Measurements from ENCODE around the gene ZNF83. TPM values are rescaled to one million over a fixed set of nuclear protein-coding genes. Genes with fewer than 3 reads are reported as not detected.
A peak's percentile ranks its signal among the peaks of the same experiment; 100 is the strongest.

The ZNF83 gene
- total RNA-seq, result 92.3 and 93.3 TPM in 2 replicates
- 89.4 TPM for total RNA-seq (2013)
- polyA plus RNA-seq, result 95.8 and 139 TPM in 2 replicates
- 24.3 and 36.8 TPM in 2 replicates for polyA minus RNA-seq

- Histone ChIP-seq H3K27ac (ENCODE audit: low read length in 2 of 2) (peak within 1 kb of the TSS; percentile 81 to 91), H3K27me3 (replicated peaks in 1 of 4; ENCODE audit: control extremely low read depth in 1 of 4, control insufficient read depth in 3 of 4, insufficient read depth in 4 of 4, low read length in 3 of 4) (no peaks in the 10 kb centered on the region), H2AFZ (ENCODE audit: insufficient read depth, low read depth, low read length, poor library complexity, severe bottlenecking) (peak within 1 kb of the TSS; percentile 83), H3K4me1 (ENCODE audit: control insufficient read depth in 2 of 2, insufficient read depth in 2 of 2, low read length in 2 of 2) (peaks cover 9 to 18% of the 10 kb centered on the region in 2 donors), H3K36me3 (replicated peaks in 1 of 2; ENCODE audit: control extremely low read depth in 1 of 2, control insufficient read depth in 1 of 2, extremely low read depth in 1 of 2, insufficient read depth in 2 of 2, low read length in 1 of 2) (peaks cover 0 to 16% of the 10 kb centered on the region in 2 experiments), H3K4me2 (replicated peaks; ENCODE audit: low read depth, low read length, poor library complexity, severe bottlenecking) (peak within 1 kb of the TSS; percentile 77), H4K20me1 (ENCODE audit: control insufficient read depth, insufficient read depth, low read length, poor library complexity, severe bottlenecking) (no peaks in the 10 kb centered on the region), H3K4me3 (ENCODE audit: control extremely low read depth in 1 of 5, extremely low read depth in 1 of 5, insufficient read depth in 1 of 5, low read depth in 2 of 5, low read length in 4 of 5) (peak within 1 kb of the TSS; percentile 72 to 95 (median 89)), H3K9me3 (ENCODE audit: control extremely low read depth in 1 of 3, control insufficient read depth in 2 of 3, insufficient read depth in 1 of 3, low read length in 2 of 3) (peaks cover 0 to 28% (median 0%) of the 10 kb centered on the region in 3 donors), H3K79me2 (ENCODE audit: control insufficient read depth, insufficient read depth, low read length) (peaks cover 47% of the 10 kb centered on the region), H3K9ac (ENCODE audit: low read length) (peak within 1 kb of the TSS; percentile 88)
- peak within 1 kb of the TSS; percentile 95 for H3K27ac Mint-ChIP-seq
- H3K4me3 Mint-ChIP-seq, result peak within 1 kb of the TSS; percentile 94
- 2% methylated on average over 51 of the region's 55 CpGs for WGBS (ENCODE audit: insufficient coverage)
- H3K4me1 Mint-ChIP-seq, result peaks cover 17% of the 10 kb centered on the region
- ChIA-PET CTCF (no interaction called here), POLR2A (no interaction called here)
- ATAC-seq (ENCODE audit: low read depth) (peak; percentile 96), DNase-seq (peak; percentile 97)
- H3K27me3 Mint-ChIP-seq, result no peaks in the 10 kb centered on the region
- H3K9me3 Mint-ChIP-seq (ENCODE audit: insufficient read depth), result peaks cover 5% of the 10 kb centered on the region
- TF ChIP-seq EZH2 (IDR thresholded peaks at IDR 0.05; ENCODE audit: borderline replicate concordance, insufficient read depth, low read depth, low read length, poor library complexity, severe bottlenecking), result no peak
- intact Hi-C loops (cut with micrococcal nuclease), result loop anchor here (1.0 to 5.0 kb wide), 13 partner anchors 37 to 733 kb away; partner anchors contain the start of genes ZNF320, ZNF480, ZNF611 and ZNF649
These were observed at the start of gene ZNF83 for GRCh38 chr19:52637718-52638585. ZNF83 (minus strand) TSS chr19:52638355.

DNA sequence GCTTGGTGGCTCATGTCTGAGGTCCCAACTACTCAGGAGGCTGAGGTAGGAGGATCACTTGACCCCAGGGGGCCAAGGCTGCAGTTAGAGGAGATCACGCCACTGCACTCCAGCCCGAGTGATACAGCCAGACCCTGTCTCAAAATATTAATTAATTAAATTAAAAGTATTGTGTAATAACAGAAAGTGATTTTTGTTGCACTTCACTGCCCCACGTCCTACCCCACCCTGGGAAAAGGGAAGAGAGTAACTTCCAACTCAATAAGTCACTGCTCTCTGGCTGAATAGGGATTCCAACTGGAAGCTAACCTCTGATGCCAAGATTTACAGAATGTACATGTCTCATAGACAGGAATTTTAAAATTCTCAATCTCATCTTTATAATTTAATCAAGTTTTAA is 49.5 kb upstream of the ZNF83 start:
- no peak overlapping the region for H2AFZ ChIP-seq (ENCODE audit: insufficient read depth, low read depth, low read length, poor library complexity, severe bottlenecking)
- ATAC-seq (ENCODE audit: low read depth) (no peak), DNase-seq (no peak)
- H3K79me2 ChIP-seq (ENCODE audit: control insufficient read depth, insufficient read depth, low read length), result peaks cover 33% of the 10 kb centered on the region
- no peak overlapping the region for H3K4me3 ChIP-seq (ENCODE audit: control extremely low read depth in 1 of 5, extremely low read depth in 1 of 5, insufficient read depth in 1 of 5, low read depth in 2 of 5, low read length in 4 of 5)
- H4K20me1 ChIP-seq (ENCODE audit: control insufficient read depth, insufficient read depth, low read length, poor library complexity, severe bottlenecking), result no peaks in the 10 kb centered on the region
- H3K9ac ChIP-seq (ENCODE audit: low read length), result no peak overlapping the region
- peaks cover 20% of the 10 kb centered on the region for H3K4me1 Mint-ChIP-seq
- no CpG with 5 or more reads among the region's 3 CpGs for WGBS (ENCODE audit: insufficient coverage)
- no peak overlapping the region for H3K27ac ChIP-seq (ENCODE audit: low read length in 2 of 2)
- POLR2A ChIA-PET, result no interaction called here
- no peak overlapping the region for H3K4me2 ChIP-seq (replicated peaks; ENCODE audit: low read depth, low read length, poor library complexity, severe bottlenecking)
- H3K4me3 Mint-ChIP-seq, result no peak overlapping the region
- intact Hi-C loops (cut with micrococcal nuclease), result no loop called here
- peaks cover 0 to 7% (median 0%) of the 10 kb centered on the region in 3 donors for H3K9me3 ChIP-seq (ENCODE audit: control extremely low read depth in 1 of 3, control insufficient read depth in 2 of 3, insufficient read depth in 1 of 3, low read length in 2 of 3)
- H3K27me3 ChIP-seq (replicated peaks in 1 of 4; ENCODE audit: control extremely low read depth in 1 of 4, control insufficient read depth in 3 of 4, insufficient read depth in 4 of 4, low read length in 3 of 4), result no peaks in the 10 kb centered on the region
- TF ChIP-seq EZH2 (IDR thresholded peaks at IDR 0.05; ENCODE audit: borderline replicate concordance, insufficient read depth, low read depth, low read length, poor library complexity, severe bottlenecking), result no peak
- TF ChIP-seq, protein P1, sequence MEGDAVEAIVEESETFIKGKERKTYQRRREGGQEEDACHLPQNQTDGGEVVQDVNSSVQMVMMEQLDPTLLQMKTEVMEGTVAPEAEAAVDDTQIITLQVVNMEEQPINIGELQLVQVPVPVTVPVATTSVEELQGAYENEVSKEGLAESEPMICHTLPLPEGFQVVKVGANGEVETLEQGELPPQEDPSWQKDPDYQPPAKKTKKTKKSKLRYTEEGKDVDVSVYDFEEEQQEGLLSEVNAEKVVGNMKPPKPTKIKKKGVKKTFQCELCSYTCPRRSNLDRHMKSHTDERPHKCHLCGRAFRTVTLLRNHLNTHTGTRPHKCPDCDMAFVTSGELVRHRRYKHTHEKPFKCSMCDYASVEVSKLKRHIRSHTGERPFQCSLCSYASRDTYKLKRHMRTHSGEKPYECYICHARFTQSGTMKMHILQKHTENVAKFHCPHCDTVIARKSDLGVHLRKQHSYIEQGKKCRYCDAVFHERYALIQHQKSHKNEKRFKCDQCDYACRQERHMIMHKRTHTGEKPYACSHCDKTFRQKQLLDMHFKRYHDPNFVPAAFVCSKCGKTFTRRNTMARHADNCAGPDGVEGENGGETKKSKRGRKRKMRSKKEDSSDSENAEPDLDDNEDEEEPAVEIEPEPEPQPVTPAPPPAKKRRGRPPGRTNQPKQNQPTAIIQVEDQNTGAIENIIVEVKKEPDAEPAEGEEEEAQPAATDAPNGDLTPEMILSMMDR (IDR thresholded peaks at IDR 0.05), result no peak
- H3K9me3 Mint-ChIP-seq (ENCODE audit: insufficient read depth), result no peaks in the 10 kb centered on the region
- peaks cover 12 to 15% of the 10 kb centered on the region in 2 donors for H3K4me1 ChIP-seq (ENCODE audit: control insufficient read depth in 2 of 2, insufficient read depth in 2 of 2, low read length in 2 of 2)
- CTCF ChIA-PET, result interaction anchor here (0.7 kb wide), 1 partner anchor 188 kb away, joined by 4 read pairs; no protein-coding TSS in a partner anchor
- H3K36me3 ChIP-seq (replicated peaks in 1 of 2; ENCODE audit: control extremely low read depth in 1 of 2, control insufficient read depth in 1 of 2, extremely low read depth in 1 of 2, insufficient read depth in 2 of 2, low read length in 1 of 2), result no peaks in the 10 kb centered on the region
- no peak overlapping the region for H3K27ac Mint-ChIP-seq
- no peaks in the 10 kb centered on the region for H3K27me3 Mint-ChIP-seq
